Endothelial cell of umbilical vein (primary cell): Measurements from ENCODE around the gene SUOX. TPM values are rescaled to one million over a fixed set of nuclear protein-coding genes. Genes with fewer than 3 reads are reported as not detected.

ENCODE experiments used
- BruUV-seq: library from RNA; stranded (reverse); fragments of 400-500 nt; replicated peaks from 2 replicates; lab custom pipeline; 2021; lab: Mats Ljungman, UMichigan
- CTCF ChIA-PET: fragments of 300-600, 350-600 bp; sonication (Branson Sonifier 250); formaldehyde crosslinking; loops from one replicate; lab custom pipeline; 2021; ENCODE audit warnings: antibody characterized with exemption, inconsistent platforms; lab: Charles Lee
- POLR2A ChIA-PET: fragments of 300-600, 350-600 bp; sonication (Branson Sonifier 250); formaldehyde crosslinking; loops from one replicate; lab custom pipeline; 2021; ENCODE audit warnings: antibody characterized with exemption, inconsistent platforms; lab: Charles Lee
- DNase-seq: peaks from one replicate; pipeline ENCODE4 v3.0.0-alpha.2; 2011; ENCODE audit warnings: low read depth, low spot score
- FAIRE-seq: peaks from 2 replicates; lab custom pipeline; 2011; peaks lifted over from hg19 to GRCh38; lab: Jason Lieb, UNC
- H2AFZ ChIP-seq: 2 replicates; pipeline ENCODE4 v1.6.0; 2012; ENCODE audit warnings: low read depth, low read length, control low read depth, inconsistent platforms
- H3K27ac ChIP-seq: 2 replicates; pipeline ENCODE4 v1.5.1; 2011; ENCODE audit warnings: low read depth, mild to moderate bottlenecking, control low read depth, low read length, moderate library complexity; ENCODE audit not compliant: insufficient read depth
- H3K27me3 ChIP-seq, 2 experiments: 2 replicates each; pipeline versions ENCODE4 v1.6.0 to v1.6.1; 2011; ENCODE audit warnings: low read length in 2 of 2, mixed read lengths in 1 of 2; ENCODE audit not compliant: control insufficient read depth in 2 of 2, insufficient read depth in 2 of 2
- H3K36me3 ChIP-seq, 2 experiments: 2 replicates in 1 of 2; 3 replicates in 1 of 2; pipeline ENCODE4 v1.5.1; 2011; ENCODE audit warnings: low read length in 2 of 2, mild to moderate bottlenecking in 1 of 2, moderate library complexity in 1 of 2; ENCODE audit not compliant: control insufficient read depth in 2 of 2, insufficient read depth in 2 of 2; ENCODE audit errors: extremely low read depth in 1 of 2
- H3K4me1 ChIP-seq: 3 replicates; pipeline ENCODE4 v1.5.1; 2011; ENCODE audit warnings: mild to moderate bottlenecking, low read length; ENCODE audit not compliant: control insufficient read depth, insufficient read depth; ENCODE audit errors: extremely low read depth
- H3K4me2 ChIP-seq: 2 replicates; pipeline ENCODE4 v1.6.1; 2011; ENCODE audit warnings: low read length, control low read depth, mixed read lengths; ENCODE audit not compliant: insufficient read depth
- H3K4me3 ChIP-seq, 3 experiments: fragments of 200-600 bp in 1 of 3; sonication (generic), shearing (Covaris generic) in 1 of 3; replicated peaks in 1 of 3; 2 replicates each; pipeline ENCODE4 v1.5.1; 2011 to 2016; ENCODE audit warnings: control low read depth in 3 of 3, low read length in 3 of 3, mild to moderate bottlenecking in 2 of 3, inconsistent platforms in 1 of 3, low read depth in 1 of 3, moderate library complexity in 1 of 3; ENCODE audit not compliant: insufficient read depth in 1 of 3
- H3K79me2 ChIP-seq: 2 replicates; pipeline ENCODE4 v1.6.0; 2012; ENCODE audit warnings: low read length, inconsistent platforms; ENCODE audit not compliant: control insufficient read depth, insufficient read depth
- H3K9ac ChIP-seq: replicated peaks from 2 replicates; pipeline ENCODE3; 2011; ENCODE audit warnings: low read length, control low read depth; ENCODE audit not compliant: insufficient read depth; ENCODE audit errors: extremely low read depth
- H3K9me1 ChIP-seq: replicated peaks from 3 replicates; pipeline ENCODE4 v1.6.0; 2011; ENCODE audit warnings: mild to moderate bottlenecking, low read length; ENCODE audit not compliant: control insufficient read depth, insufficient read depth; ENCODE audit errors: extremely low read depth
- H3K9me3 ChIP-seq: replicated peaks from 2 replicates; pipeline ENCODE4 v1.5.1; 2012; ENCODE audit warnings: low read length, inconsistent platforms; ENCODE audit not compliant: control insufficient read depth, insufficient read depth
- H4K20me1 ChIP-seq: replicated peaks from 2 replicates; pipeline ENCODE3; 2011; ENCODE audit warnings: mild to moderate bottlenecking, low read length; ENCODE audit not compliant: control insufficient read depth, insufficient read depth; ENCODE audit errors: extremely low read depth
- CTCF ChIP-seq, 2 donors: IDR thresholded peaks; 1 replicate in 1 of 2; 2 replicates in 1 of 2; pipeline ENCODE4 v1.5.1; 2011; ENCODE audit warnings: low read length in 2 of 2, mild to moderate bottlenecking in 2 of 2, moderate library complexity in 2 of 2, control low read depth in 1 of 2, inconsistent platforms in 1 of 2, low read depth in 1 of 2; ENCODE audit not compliant: insufficient read depth in 1 of 2; ENCODE audit errors: extremely low read depth in 1 of 2
- EZH2 ChIP-seq: IDR thresholded peaks from 2 replicates; pipeline ENCODE4 v1.6.1; 2012; ENCODE audit warnings: borderline replicate concordance, low read depth, mild to moderate bottlenecking, moderate library complexity, low read length, inconsistent platforms; ENCODE audit not compliant: severe bottlenecking
- FOS ChIP-seq: IDR thresholded peaks from 2 replicates; pipeline ENCODE4 v1.6.1; 2011; ENCODE audit warnings: mild to moderate bottlenecking, low read length, moderate library complexity, borderline replicate concordance; ENCODE audit not compliant: insufficient read depth
- GATA2 ChIP-seq: IDR thresholded peaks from 2 replicates; pipeline ENCODE4 v1.7.0; 2011; ENCODE audit warnings: low read depth, mild to moderate bottlenecking, moderate library complexity, mixed read lengths, low read length; ENCODE audit not compliant: insufficient read length, insufficient read depth
- JUN ChIP-seq: IDR thresholded peaks from 2 replicates; pipeline ENCODE4 v1.6.1; 2011; ENCODE audit warnings: borderline replicate concordance, low read depth; ENCODE audit not compliant: insufficient read length, insufficient read depth
- MYC ChIP-seq: IDR thresholded peaks from one replicate; pipeline ENCODE4 v1.6.1; 2011; ENCODE audit warnings: mild to moderate bottlenecking, low read depth, low read length
- POLR2A ChIP-seq: IDR thresholded peaks from 2 replicates; pipeline ENCODE4 v1.6.1; 2012; ENCODE audit warnings: low read depth, mild to moderate bottlenecking, control low read depth, low read length
- POLR2AphosphoS5 ChIP-seq: IDR thresholded peaks from 2 replicates; pipeline ENCODE4 v1.6.1; 2012; ENCODE audit warnings: low read depth, mild to moderate bottlenecking, control low read depth, low read length, moderate library complexity; ENCODE audit not compliant: insufficient read depth
- dilution Hi-C: fragments of 300-500 bp; cut with MboI; formaldehyde crosslinking; loops from one replicate; pipeline ENCODE4 v1.15.0; 2019; ENCODE audit warnings: low sequenced_read_pairs; ENCODE audit not compliant: extremely low pct_ligation_motif_present
- intact Hi-C: fragments of 100-400 bp; cut with micrococcal nuclease; formaldehyde crosslinking; loops from one replicate; pipeline ENCODE4 v1.10.0; 2022
- polyA plus RNA-seq, 4 experiments: library from polyadenylated mRNA; depleted of rRNA in 3 of 4; stranded (reverse) in 3 of 4; unstranded in 1 of 4; fragments of >200 nt; gene quantifications; 2 replicates each; pipeline versions ENCODE4 v1.2.1 to v1.2.3, GENCODE V29; 2011 to 2012; ENCODE audit warnings: missing spikeins in 1 of 4
- total RNA-seq: library from RNA; stranded (reverse); gene quantifications from 2 replicates; pipeline ENCODE4 v1.2.3, GENCODE V29; 2021
- TF ChIP-seq, protein P1 (sequence below): IDR thresholded peaks from 2 replicates; pipeline ENCODE4 v1.6.1; 2011; ENCODE audit not compliant: insufficient read depth, insufficient read length

Gene SUOX
- total and polyA plus RNA-seq, 2 donors (not counting 3 experiments of a cell fraction or from before 2014, with no cell fraction given) = 24.3 to 31.4 TPM

DNA sequence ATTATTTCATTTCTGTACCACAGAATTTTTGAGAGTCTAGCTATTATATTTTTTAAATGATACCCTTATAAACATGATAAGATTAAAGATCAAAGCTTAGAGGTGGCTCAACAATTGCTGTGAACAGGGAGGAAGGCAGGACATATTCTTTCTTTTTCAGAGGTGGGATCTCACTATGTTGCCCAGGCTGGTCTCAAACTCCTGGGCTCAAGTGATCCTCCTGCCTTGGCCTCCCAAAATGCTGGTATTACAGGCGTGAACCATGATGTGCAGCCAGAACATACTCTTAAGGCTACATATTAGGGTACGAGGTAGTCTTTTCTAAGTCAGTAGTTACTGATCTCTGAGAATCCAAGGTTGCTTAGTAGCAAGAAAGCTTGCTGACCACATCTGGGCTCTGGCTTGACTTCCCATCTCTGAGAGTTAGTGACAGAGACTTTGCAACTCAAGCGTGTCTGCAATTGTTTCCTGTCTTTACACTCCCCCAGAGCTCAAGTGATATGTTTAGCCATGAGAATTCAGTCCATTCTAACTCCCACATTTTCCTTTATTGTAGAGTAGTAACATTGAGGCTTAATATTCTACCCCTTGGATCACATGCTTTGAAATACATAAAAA lies 14.6 kb upstream of the SUOX start:
- Histone ChIP-seq H4K20me1 (no peaks in the 10 kb centered on the region), H3K4me2 (no peak overlapping the region), H3K9me3 (no peaks in the 10 kb centered on the region), H3K4me3 (no peak overlapping the region), H3K9me1 (no peaks in the 10 kb centered on the region), H3K27ac (no peak overlapping the region), H2AFZ (no peak overlapping the region), H3K27me3 (no peaks in the 10 kb centered on the region), H3K9ac (no peak overlapping the region), H3K36me3 (peaks cover 8 to 12% of the 10 kb centered on the region in 2 experiments), H3K4me1 (peaks cover 5% of the 10 kb centered on the region), H3K79me2 (peaks cover 26% of the 10 kb centered on the region)
- intact Hi-C loops = no loop called here
- TF ChIP-seq, protein P1, sequence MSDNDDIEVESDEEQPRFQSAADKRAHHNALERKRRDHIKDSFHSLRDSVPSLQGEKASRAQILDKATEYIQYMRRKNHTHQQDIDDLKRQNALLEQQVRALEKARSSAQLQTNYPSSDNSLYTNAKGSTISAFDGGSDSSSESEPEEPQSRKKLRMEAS = no peak
- TF ChIP-seq FOS = no peak
- no peak for TF ChIP-seq POLR2A
- TF ChIP-seq POLR2AphosphoS5 = no peak
- TF ChIP-seq JUN = no peak
- no peak for TF ChIP-seq MYC
- TF ChIP-seq GATA2 = no peak
- TF ChIP-seq CTCF (IDR thresholded peaks at IDR 0.05; ENCODE audit: extremely low read depth in 1 of 2, insufficient read depth in 1 of 2, low read depth in 1 of 2, low read length in 2 of 2) = no peak
- TF ChIP-seq EZH2 = no peak
- ChIA-PET CTCF (interaction anchor here (1.2 to 2.2 kb wide), 3 partner anchors 13 to 47 kb away, joined by 3 to 7 read pairs (median 3); no protein-coding TSS in a partner anchor), POLR2A (interaction anchor here (3.4 kb wide), 1 partner anchor 8 kb away, joined by 18 read pairs; the partner anchor contains the start of gene RAB5B)
- DNase-seq (no peak), FAIRE-seq (no peak)
- BruUV-seq = no TSS peak
- dilution Hi-C loops = loop anchor here (10.0 kb wide), 1 partner anchor 228 kb away; no protein-coding TSS in a partner anchor
